Caki2 (cell line): ENCODE measurements around the gene LAMC2. TPM values are rescaled to one million over a fixed set of nuclear protein-coding genes. Genes with fewer than 3 reads are reported as not detected.

Experiments
- DNase-seq: peaks from one replicate; pipeline ENCODE4 v3.0.0-alpha.2; 2015; ENCODE audit warnings: low read depth
- in situ Hi-C: cut with HindIII; loops from 2 replicates; pipeline ENCODE4 v1.10.0; 2016; ENCODE audit warnings: low sequenced_read_pairs, low pct_unique_long_range_greater_than_20kb, mixed read lengths
- total RNA-seq: library from RNA; depleted of rRNA; stranded (reverse); fragments of >200 nt; shearing (Covaris generic); gene quantifications from 2 replicates; pipeline ENCODE4 v1.2.3, GENCODE V29; 2014; ENCODE audit warnings: low replicate concordance; rRNA removed

LAMC2 gene
- total RNA-seq, 1 experiment from 2014 or later, result 92.0 TPM

DNA sequence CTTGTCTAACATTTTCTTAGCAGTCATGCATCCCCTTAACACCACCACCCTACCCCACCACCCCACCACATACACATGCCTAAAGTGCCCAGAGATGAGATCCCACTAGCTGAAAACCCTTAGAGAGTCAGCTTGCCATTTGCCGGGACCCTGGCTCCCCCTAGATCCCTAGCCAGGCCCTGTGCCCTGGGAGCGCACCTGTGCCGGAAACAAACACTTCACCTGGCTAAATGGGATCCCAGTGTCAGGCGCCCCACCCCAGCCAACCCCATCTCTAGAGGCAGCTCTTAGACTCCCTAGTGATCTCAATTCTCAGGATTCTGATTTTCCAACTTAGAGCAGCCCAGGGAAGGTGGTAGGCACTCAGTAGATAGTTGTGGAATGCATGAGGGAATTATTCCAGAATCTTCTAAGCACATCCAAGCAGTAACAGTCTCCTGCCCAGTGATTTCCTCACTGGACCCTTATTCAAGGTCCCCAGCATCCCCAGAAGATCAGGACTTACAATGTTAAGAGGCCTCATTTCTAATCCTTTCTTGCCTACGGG is 105.2 kb downstream of the LAMC2 start:
- in situ Hi-C loops, result no loop called here
- no peak for DNase-seq

DNA sequence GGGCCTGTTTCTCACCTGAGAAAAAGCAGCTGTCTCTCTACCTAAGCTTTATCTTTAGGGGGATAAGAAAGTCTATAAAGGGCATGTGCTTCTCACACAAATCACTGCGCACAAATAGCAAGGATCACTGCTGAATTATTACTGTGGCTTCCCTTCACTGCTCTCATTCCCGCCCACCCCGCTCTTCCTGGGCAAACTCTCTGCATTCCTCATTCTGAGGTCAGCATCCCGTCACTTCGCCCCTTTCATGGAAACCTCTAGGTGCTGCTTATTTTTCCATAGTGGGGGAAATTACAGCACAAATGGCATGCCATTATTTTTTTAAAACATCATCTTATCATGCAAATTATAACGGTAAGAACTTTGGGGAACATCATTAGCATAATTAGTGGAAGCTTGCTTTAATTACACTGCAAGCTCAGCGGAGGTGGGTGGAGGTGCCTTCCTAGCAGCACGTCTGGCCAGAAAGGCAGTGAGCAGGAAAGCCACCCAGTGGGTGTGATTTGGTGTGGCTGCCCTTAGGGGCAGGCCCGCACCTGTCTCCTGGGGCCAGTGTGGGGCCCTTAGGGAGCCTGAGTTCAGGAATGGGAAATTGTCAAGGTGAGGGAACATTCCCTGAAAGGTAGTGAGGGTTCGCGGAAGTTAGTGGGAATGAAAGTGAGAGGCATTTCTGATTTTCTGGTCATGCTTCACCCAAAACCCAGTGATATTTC is 105.9 kb downstream of the LAMC2 start:
- in situ Hi-C loops, result no loop called here

DNA sequence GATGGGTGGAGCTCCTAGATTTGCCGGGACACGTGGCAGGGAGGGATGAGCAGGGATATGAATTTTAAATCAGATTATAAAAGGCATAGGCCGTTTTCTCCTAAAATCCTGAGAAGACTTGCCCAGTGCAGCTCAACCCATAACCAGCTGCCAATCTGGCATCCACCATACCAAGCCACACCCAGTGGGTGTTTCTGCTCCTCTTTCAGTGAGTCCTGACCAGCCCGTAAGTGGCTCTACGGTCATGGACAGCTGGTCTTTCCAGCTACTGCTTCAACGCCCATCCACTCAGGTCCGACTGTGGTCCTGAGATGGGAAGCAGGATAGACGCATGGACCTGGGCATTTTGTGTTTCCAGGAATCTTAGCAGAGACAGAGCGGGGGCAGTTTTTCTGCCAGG is 107.2 kb downstream of the LAMC2 start:
- in situ Hi-C loops, result no loop called here
- DNase-seq, result no peak

More for the DNA sequence above, 105.9 kb downstream of the LAMC2 start:
- DNase-seq, result no peak

DNA sequence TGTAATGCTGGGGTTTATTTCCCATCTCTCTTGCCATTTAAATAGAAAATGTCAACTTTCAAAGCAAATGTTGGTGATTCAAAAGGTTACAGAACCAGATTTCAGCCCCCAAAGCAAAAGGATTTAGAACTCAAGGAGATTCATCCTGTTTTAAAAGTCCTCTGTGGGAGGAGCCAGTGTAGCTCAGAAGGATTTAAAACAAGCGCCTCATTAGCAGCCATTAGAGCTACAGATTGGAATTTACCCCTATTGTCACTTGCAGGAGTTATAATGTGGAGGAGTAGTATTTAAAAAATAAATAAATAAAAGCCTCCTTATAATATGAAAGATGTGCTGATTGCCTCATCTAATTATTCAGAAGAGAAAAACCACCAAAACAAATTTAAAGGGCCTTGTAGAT is 107.8 kb downstream of the LAMC2 start:
- DNase-seq, result no peak
- in situ Hi-C loops, result no loop called here

Other genes starting within 250 kb of the LAMC2 start
- not detected in 2 replicates for gene SHCBP1L, start 233.1 kb upstream of the LAMC2 start, total RNA-seq
- 87.3 and 138 TPM in 2 replicates for gene LAMC1, start 162.8 kb upstream of the LAMC2 start, total RNA-seq
- 0.24 TPM in 1 of 2 replicates, not detected in the other for gene NMNAT2, start 232.1 kb downstream of the LAMC2 start, total RNA-seq